Mononuclear cell (primary cell): ENCODE results near the gene PLGLB2. TPM values are rescaled to one million over a fixed set of nuclear protein-coding genes. Genes with fewer than 3 reads are reported as not detected.
"Not testable (repeated sequence)": the region's sequence is repeated elsewhere in the genome, so short reads cannot be mapped to it uniquely, and the experiment has no call there.

Experiments
- H3K27me3 ChIP-seq: 2 replicates; pipeline ENCODE4 v1.6.0; 2011; ENCODE audit warnings: low read length, control low read depth; ENCODE audit not compliant: insufficient read depth
- H3K4me1 ChIP-seq: 2 replicates; pipeline ENCODE4 v1.5.1; 2011; ENCODE audit warnings: mild to moderate bottlenecking, low read length, control low read depth; ENCODE audit not compliant: insufficient read depth
- H3K4me3 ChIP-seq: 2 replicates; pipeline ENCODE4 v1.5.1; 2011; ENCODE audit warnings: mild to moderate bottlenecking, low read length, moderate library complexity
- H3K9me3 ChIP-seq: 2 replicates; pipeline ENCODE4 v1.5.1; 2011; ENCODE audit warnings: low read depth, mild to moderate bottlenecking, control low read depth, low read length
- total RNA-seq: library from RNA; depleted of rRNA; stranded (reverse); fragments of >200 nt; gene quantifications from one replicate; pipeline ENCODE4 v1.2.3, GENCODE V29; 2012

PLGLB2 gene
- 0.52 TPM for total RNA-seq

DNA sequence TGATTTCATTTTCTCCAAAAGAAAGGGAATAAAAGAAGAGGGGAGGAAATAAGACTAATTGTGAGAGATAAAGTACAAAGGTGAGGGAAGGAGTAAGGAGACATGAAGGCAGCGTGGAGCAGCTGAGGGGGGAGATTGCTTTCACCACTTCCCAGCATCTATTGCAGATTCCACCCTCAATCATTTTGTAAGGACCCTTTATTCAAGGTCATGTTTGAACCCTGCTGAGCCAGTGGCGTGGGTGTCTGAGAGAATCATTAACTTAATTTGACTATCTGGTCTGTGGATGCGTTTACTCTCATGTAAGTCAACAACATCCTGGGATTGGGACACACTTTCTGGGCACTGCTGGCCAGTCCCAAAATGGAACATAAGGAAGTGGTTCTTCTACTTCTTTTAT lies at the start of gene PLGLB2:
Gene PLGLB2, plus strand, starts transcription at position 297 of the 400 bp plus-strand sequence. Its CDS starts 67 bp downstream, at position 364.
- not testable (repeated sequence) for H3K27me3 ChIP-seq, H3K4me3 ChIP-seq, H3K9me3 ChIP-seq, H3K4me1 ChIP-seq

DNA sequence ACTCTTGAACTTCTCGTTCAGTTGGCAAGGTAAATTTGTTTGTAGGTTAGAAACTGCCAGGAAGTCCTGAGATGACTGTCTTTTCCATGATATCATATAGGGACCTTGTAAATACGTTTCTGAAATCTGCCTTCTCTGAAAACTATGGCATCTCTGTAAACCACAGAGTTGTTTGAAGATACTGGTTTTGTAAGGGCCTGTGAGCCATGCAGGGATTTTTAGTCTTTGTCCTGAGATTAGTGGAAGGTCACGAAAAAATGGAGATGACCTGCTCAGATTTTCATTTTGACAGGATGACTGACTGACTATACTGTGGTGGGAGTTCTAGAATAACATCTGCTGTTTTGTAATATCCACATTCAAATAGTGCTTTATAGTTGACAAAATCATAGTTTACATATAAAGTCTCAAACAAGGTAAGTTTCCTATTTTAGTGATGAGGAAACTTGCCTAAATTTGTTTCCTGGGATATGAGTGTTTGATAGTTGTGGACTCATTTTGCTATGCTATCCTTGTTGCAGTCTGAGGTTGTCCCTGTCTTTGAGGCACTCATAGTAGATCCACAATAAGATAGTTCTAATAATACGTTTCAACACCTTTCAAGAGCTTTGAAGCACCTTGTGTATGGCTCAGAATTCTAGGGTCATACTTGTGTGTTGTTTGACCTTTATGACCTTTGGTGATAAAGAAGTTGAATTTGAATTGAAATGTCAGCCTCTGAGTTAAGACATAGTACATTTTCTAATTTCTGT lies 43.1 kb upstream of the PLGLB2 start:
- not testable (repeated sequence) for H3K27me3 ChIP-seq, H3K9me3 ChIP-seq, H3K4me3 ChIP-seq, H3K4me1 ChIP-seq

DNA sequence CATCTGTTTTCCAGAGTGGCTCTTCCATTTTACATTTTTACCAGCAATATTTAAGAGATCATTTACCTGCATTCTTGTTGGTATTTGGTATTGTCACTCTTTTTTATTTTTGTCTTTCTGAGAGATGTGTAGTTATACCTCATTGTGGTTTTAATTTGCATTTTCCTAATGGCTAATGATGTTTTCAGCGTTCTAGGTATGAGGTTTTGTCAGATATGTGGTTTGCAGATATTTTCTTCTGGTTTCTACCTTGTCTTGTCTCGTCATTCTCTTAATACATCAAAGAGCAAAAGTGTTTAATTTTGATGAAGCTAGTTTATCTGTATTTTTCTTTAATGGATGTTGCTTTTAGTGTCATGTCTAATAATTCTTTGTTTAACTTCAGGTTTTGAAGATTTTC lies 39.5 kb upstream of the PLGLB2 start:
- H3K9me3 ChIP-seq, H3K27me3 ChIP-seq, H3K4me3 ChIP-seq, H3K4me1 ChIP-seq: not testable (repeated sequence)

DNA sequence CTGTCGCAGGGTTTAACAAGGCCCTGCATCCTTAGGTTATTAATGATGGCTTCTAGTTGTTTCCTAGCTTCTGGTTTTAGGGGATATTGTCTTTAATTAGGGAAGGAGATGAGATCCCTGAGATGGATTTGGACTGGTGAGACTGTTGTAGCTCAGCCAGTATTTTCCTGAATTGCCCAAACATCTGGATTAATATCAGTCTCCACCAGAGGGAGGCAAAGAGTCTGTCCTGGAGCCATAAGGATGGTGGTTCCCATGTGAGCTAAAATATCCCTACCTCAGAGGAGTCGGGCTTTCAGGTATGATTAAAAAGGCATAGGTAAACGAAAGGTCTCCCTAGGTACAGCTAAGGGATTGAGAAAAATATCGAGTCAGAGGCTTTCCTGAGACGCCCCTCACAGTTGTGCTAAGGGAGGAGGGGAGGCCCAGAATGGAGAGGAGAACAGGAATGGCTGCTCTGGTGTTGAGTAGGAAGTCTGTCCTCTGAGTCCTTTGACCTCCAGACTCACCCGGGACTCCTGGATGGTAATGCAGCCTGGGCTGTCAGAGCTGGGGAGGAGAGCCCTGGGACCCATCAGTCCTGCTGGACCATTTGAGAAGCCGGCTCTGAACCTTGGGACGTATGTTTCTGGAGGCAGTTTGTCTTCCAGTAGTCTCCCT lies 19.8 kb upstream of the PLGLB2 start:
- not testable (repeated sequence) for H3K27me3 ChIP-seq, H3K4me1 ChIP-seq, H3K4me3 ChIP-seq, H3K9me3 ChIP-seq

DNA sequence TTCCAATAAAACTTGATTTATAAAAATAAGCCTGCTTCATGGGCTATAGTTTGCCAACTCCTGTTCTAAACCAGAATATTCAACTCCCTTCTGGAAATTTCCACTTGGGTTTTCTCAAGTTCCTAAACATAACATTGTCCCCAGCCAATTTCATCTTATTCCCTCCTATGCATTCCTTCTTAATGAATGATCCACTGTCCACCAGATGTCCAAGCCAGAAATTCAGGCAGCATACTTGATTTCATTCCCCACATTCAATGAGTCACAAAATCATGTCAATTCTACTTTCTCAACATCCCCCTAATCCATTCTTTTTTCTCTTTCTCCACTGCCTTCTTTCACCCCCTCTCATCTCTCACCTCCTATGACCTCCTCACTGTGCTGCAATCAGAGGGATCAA lies 7.0 kb upstream of the PLGLB2 start:
- H3K9me3 ChIP-seq, H3K27me3 ChIP-seq, H3K4me1 ChIP-seq, H3K4me3 ChIP-seq: not testable (repeated sequence)

DNA sequence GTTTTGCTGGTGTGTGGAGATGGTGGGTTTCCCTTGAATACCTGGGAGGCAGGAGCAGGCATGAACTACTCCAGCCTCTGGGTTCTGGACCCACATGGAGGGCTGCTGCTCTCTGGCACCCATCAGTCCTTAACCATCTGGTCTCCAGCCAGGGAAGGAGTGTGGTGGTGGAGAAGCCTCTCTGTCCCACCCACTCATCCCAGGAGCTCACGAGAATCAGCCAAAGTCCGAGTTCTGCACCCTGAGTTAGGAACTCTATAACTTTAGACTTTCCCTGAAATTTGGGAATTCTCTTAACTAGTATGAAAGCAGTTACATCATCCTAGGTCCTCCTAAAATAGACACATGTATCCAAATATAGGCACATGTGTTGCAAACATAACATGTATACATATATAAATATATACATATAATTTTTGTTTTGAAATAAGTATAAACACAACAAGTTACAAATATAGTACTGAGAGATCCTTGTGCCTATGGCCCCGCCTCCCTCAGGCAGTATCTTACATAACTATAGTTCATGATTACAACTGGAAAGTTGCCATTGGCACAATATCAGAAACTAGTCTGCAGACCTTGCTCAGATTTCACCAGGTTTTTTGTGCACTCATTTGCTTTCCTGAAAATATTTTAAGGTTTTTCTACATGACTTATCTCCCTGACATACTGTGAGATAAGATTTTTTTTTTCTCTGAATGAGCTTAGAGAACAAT lies 5.3 kb upstream of the PLGLB2 start:
- not testable (repeated sequence) for H3K27me3 ChIP-seq, H3K4me1 ChIP-seq, H3K9me3 ChIP-seq, H3K4me3 ChIP-seq

DNA sequence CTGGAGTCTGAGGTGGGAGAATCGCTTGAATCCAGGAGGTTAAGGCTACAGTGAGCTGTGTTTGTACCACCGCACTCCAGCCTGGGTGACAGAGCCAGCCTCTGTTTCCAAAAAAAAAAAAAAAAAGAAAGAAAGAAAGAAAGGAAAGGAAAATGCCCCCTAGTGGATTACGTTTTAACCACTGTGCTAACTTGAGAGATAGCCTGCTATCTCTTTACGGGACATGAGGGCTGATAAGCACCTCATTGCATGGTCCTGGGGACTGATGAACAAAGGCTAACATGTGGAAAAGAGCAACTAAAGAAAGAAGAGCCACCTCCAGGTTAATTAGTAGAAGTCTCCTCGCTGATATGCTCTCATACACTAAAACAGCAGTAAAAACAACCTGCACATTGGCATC lies 4.2 kb upstream of the PLGLB2 start:
- not testable (repeated sequence) for H3K4me3 ChIP-seq, H3K9me3 ChIP-seq, H3K27me3 ChIP-seq, H3K4me1 ChIP-seq

DNA sequence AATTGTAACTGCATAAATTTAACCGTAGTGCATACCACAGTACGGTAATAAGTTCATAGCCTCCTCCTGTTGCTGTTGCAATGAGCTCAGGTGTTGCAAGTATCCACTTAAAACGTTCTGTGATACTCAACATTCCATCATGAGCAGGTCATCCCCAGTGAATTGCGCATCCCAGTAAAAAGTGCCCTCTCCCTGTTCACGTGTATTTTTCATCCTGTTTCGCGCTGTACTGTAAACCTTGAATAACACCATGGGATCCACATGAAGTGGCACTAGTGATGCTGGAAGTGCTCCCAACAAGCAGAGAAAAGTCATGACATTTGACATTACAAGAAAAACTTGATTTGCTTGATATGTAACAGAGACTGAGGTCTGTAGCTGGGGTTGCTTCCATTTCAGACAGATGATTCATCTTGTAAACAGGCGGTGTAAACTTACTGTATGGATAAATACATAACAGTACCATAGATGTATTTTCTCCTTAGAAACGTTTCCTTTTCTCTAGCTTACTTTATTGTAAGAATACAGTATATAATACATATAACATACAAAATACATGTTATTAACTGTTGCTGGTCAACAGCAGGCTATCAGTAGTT lies 2.4 kb upstream of the PLGLB2 start:
- not testable (repeated sequence) for H3K4me3 ChIP-seq, H3K4me1 ChIP-seq, H3K27me3 ChIP-seq, H3K9me3 ChIP-seq

DNA sequence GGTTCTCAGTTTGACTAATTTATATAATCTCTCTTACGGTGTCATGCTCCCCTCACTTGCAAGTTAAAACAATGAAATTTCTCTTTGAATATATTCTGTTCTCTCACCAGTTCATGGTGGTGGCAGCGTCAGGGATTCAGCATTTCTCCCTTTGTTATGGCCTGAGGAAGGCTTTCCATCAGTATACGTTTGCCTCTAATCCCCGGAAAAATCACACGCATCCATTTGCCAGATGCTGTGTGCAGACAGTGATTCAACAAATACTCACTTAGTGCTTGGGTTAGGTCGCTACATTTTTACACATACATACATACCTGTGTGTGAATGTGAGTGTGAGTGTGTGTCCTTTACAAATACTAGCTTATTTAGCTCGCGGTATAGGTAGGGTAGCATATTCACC lies 637 bp downstream of the PLGLB2 start:
- H3K27me3 ChIP-seq, H3K4me1 ChIP-seq, H3K9me3 ChIP-seq, H3K4me3 ChIP-seq: not testable (repeated sequence)

DNA sequence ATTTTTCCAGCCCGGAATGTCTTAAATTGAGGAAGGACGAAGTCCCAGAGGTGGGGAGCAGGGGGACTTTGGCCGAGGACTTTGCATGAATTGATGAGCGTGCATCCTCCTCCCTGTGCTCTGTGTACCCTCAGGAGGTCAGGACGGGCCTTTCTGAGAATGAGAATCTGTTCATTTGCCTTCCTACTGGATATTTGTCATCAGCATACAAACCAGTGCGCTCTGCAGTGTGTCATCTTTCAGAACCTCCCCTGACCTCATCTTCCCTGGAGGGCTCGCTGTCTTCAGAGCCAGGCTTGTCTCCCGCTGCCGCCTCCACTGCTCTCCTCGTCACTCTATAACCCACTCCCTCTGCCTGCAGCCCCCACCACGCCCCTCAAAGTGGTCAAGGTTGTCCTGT lies 2.7 kb downstream of the PLGLB2 start:
- not testable (repeated sequence) for H3K27me3 ChIP-seq, H3K4me3 ChIP-seq, H3K9me3 ChIP-seq, H3K4me1 ChIP-seq

DNA sequence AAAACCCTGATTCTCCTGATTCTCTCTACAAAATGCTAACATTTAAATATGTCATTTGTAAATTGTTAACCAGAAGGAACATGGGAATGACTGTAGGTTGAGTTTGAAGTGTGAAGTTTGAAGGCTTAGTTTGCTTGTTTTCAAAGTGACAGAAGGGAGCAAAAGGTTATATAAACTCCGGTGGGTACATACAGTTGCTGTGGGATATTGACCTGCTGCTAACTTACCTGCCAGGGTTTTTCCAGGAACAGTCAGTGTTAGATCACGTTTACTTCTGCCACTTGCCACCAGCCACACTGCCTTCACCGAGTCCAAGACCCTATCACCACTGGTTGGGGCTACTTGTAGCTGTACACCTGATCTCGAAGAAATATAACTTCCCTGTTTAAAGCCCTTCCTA lies 6.9 kb downstream of the PLGLB2 start:
- not testable (repeated sequence) for H3K27me3 ChIP-seq, H3K4me3 ChIP-seq

More for the DNA sequence above, 6.9 kb downstream of the PLGLB2 start:
- H3K4me1 ChIP-seq, H3K9me3 ChIP-seq: not testable (repeated sequence)

Other genes with a start within 250 kb of the PLGLB2 start
- 38.8 TPM for gene RGPD2, start 77.7 kb downstream of the PLGLB2 start, total RNA-seq